Stimulated activated CD4-positive, alpha-beta T cell treated with anti-CD3 and anti-CD28 coated beads, Interleukin-15, amount 100 ng/mL, for 1 hour (primary cell): ENCODE data around the gene CMIP.

Experiments used
- DNase-seq, 2 donors: peaks; one replicate each; pipeline ENCODE4 v3.0.0-alpha.2; 2020; ENCODE audit warnings: low read depth in 1 of 2, low spot score in 1 of 2

CMIP gene

DNA sequence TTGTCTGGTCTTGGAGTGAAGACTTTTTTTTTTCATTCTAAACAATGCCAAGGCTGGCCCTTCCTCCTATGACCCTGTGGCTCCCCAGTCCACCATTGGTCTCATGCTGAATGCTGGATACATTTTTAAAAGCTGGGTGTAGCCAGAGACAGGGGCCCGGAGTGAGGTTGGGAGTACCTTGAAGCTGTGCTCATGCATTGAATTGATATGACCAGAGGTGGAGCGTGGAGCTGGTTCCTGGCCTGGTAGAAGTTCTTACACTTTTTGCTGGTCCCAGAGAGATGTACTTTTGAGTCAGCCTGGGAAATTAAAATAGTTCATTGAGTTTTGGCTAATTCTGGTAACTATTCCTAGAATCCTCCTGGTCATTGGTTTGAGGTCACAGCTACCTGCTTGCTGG, 83.6 kb downstream of the CMIP start:
- DNase-seq, result no peak

GRCh38 chr16:81530296-81530721, 85.7 kb downstream of the CMIP start:
- no peak for DNase-seq

- no peak for DNase-seq
Measured at GRCh38 chr16:81530814-81531213, 86.2 kb downstream of the CMIP start.

GRCh38 chr16:81531419-81531821, 86.8 kb downstream of the CMIP start:
- no peak for DNase-seq

DNA sequence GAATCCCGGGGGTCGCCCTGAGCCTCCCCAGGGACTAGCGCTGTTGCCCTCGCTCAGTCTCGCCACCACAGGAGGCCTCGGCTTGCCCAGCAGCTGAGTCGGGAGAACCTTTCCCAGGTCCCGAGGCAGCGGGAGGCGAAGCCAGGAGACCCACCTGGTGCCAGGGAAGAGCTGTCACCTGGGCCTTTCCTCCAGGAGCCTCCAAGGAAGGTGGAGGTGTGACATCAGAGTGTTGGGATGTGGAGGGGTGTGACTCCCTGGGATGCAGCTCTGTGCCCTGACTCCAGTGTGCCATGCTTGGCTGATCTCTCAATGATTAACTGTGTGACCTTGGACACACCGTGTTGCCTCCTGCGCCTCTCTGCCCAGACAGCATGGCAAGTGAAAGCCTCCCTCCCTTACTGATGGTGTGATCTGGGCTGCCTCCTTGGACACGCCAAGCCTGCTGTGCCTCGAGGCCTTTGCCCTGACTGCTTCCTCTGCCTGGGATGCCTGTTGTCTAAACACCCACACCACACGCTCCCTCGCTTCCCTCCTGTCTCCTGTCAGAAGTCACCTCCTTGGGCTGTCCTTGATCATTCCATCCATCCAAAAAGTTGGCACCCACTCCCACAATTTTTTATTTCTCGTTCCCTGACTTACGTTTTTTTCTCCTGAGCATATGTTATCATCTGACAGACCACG, 88.0 kb downstream of the CMIP start:
- DNase-seq, result no peak

GRCh38 chr16:81533175-81533507, 88.5 kb downstream of the CMIP start:
- no peak for DNase-seq

DNA sequence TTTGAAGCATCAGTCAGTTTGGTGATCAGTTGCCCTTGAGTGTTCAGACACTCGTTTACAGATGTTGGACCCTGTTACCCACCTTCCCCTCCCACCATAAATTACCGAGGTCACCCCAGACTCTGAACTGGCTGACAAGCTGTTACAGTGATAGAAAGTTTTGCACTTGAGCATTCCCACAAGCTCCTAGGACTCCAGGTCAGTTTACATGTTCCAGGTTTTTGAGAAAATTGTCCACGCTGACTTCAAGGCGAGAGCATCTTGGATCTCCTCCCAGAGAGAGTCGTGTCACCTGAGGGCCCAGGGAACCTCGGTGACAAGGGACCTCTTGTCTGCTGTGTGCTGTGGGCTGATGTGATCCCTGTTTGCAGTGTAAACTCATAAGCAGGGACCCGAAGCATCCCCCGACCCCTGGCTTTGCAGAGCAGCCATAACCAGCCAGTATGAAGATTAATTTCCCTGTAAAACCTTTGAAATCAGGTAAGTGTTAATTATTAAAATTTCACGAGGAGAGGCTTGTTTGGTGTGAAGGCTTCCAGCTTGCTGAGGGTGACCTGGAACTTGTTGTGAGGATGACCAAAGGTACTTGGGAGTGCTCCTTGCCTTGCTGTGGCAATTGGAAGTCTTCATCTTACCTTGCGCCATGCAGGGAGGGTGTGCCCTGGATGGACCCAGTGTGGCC, 91.2 kb downstream of the CMIP start:
- no peak for DNase-seq

- no peak for DNase-seq
Measured at GRCh38 chr16:81536648-81537047, 92.0 kb downstream of the CMIP start.

- DNase-seq, result no peak
Measured at GRCh38 chr16:81537721-81538561, 93.3 kb downstream of the CMIP start.

- no peak for DNase-seq
Measured at GRCh38 chr16:81539009-81539758, 94.6 kb downstream of the CMIP start.

DNA sequence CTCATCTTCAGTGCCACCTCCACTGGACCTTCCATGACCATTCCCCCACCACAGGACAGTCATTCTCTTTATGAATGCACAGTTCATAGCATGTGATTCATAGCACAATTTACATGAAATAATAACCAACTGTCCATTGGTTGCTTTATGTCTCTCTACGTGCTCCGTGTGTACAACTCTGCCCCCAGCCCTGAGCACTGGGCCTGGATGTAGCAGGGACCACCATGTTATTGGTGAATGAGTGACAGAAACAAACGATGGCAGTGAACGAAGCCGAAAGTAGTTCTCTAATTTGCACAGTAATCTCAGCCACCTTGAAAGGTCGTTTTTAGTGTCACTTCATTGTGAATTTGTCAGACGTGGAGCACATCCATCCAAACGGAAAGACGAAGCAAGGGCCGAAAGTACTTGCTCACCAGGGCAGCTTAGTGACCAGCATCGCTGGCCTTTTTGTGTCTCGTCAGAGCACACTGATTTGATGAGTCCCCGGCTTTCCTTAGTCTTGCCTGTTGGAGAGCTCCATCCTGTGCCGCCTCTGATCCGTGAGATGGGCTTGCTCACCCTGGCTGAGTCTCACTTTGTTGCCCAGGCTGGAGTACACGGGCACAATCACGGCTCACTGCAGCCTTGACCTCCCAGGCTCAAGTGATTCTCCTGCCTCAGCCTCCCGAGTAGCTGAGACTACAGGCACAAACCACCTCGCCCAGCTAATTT, 95.3 kb downstream of the CMIP start:
- no peak for DNase-seq

DNA sequence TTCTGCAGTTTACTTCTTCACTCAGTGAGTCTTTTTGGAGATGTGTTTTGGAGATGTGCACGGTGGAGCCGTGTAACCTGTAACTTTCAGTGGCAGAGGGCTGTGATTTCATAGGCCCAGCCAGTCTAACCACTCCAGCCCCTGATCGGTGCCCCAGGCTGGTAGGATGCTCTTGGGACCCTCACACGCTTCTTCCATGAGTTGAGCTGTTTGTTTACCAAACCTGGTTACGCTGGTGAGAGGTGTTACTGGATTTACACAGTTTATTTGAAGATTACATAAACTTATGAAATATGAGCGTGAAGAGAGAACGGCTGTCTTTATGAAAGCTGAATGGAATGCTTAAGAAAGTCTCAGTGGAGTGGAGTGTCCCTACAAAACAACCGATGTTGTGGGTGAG, 96.7 kb downstream of the CMIP start:
- DNase-seq, result no peak

DNA sequence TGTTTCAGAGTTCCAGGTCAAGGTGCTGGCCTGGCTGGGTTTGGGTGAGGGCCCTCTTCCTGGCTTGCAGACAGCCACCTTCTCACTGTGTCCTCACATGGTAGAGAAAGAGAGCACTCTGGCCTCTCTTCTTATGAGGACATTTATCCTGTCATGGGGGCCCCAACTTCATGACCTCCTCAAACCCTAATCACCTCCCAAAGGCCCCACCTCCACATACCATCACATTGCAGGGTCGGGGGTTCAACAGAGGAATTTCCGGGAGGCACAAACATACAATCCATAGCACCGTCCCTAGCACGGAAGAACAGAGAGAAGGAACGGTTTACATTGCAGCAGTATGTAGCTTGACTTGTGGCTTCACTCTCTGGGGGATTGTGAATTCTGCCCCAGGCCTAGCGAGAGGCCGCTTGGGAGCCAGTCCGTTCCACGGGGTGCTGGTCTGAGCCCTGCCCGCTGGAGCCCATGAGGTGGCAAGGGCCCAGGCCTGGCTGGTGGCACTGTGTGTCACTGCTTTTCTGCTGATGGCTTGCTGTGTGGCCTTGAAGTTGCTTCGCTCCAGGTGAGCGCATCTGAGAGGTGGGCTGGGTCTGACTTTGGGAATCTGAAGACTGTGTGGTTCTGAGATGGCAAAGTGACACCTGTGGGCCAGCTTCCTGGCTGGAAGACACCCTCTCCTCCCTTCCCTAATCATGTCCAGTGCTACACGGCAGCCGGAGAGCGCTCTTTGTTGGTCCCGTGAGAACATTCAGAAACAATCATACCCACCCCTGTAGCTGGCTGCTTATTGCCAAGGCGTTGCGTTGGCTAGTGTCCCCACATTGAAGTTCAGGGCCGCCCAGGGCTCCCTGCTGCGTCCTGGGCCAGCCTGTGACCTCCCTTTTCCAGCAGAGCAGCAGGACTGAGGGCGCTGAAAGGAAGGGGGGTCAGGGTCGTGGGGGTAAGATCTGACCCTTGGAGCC, 98.3 kb downstream of the CMIP start:
- DNase-seq, result no peak

DNA sequence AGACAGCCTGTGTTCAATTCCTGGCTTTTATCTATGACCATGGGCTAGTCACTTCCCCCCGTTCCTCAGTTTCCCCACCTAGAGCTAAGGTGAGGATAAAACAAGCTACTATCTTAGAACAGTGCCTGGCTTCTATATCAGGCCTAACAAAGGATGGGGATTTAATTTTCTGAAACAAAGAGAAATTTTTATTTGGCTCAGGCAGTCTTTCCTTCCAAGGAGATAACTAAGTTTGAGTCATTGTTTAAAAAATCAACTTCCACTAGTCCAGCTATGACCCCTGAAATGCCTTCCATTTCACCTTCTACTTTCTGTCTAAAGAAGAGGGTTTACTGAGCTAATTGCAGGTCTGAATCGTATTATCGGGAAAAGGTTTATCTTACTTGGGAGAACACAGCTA, 99.0 kb downstream of the CMIP start:
- DNase-seq, result no peak

GRCh38 chr16:81544261-81544660, 99.7 kb downstream of the CMIP start:
- DNase-seq, result no peak

DNA sequence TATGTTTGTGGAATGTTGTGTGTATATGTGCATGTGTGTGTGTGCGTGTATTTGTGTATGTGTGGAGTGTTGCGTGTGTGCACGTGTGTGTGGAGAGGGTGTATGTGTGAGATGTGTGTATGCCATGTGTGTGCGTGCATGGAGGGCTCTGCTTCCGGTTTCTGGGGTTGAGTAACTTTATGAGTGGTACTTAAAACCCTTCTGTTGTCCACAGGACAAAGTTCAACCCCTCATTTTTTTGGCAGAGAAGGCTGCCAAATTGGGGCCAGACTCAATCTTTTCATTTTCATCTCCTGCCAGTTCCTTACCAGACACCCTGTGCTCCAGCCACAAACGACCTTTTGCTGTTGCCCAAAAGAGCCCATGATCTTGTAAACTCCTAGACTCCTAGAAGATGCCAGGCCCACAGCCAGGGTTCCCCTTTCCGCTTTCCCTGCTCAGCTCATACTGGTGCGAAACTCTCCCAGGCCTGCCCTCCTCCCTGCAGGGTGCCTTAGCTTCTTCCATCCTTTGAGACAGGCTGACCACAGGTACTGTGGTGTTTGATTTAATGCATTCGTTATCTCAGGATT, 100.2 kb downstream of the CMIP start:
- no peak for DNase-seq

- DNase-seq, result no peak
Measured at GRCh38 chr16:81545470-81546250, 101.1 kb downstream of the CMIP start.

GRCh38 chr16:81546781-81547180, 102.2 kb downstream of the CMIP start:
- no peak for DNase-seq
